NCI-H526 treated with DMSO at 0.1 percent for 48 hours (cell line): ENCODE results near the gene SEMA3G.

ENCODE experiments used
- DNase-seq: peaks from one replicate; lab custom pipeline; 2025; lab: John Stamatoyannopoulos, UW

SEMA3G gene

GRCh38 chr3:52444860-52445793 is at the start of gene SEMA3G:
Gene SEMA3G (minus strand): TSS chr3:52445103. CDS start chr3:52445027, 76 bp downstream.
- peak; percentile 72 for DNase-seq

GRCh38 chr3:52494445-52494844 is 49.5 kb upstream of the SEMA3G start:
- DNase-seq: no peak

- no peak for DNase-seq
These were observed 48.5 kb upstream of the SEMA3G start for GRCh38 chr3:52493232-52494017.

GRCh38 chr3:52492059-52492458 is 47.2 kb upstream of the SEMA3G start:
- DNase-seq: no peak

GRCh38 chr3:52490939-52491526 is 46.1 kb upstream of the SEMA3G start:
- DNase-seq: no peak

- DNase-seq: no peak
These were observed 45.4 kb upstream of the SEMA3G start for GRCh38 chr3:52490035-52490938.

GRCh38 chr3:52489453-52489852 is 44.5 kb upstream of the SEMA3G start:
- no peak for DNase-seq

- no peak for DNase-seq
These were observed 43.8 kb upstream of the SEMA3G start for GRCh38 chr3:52488746-52489145.

- DNase-seq: no peak
These were observed 43.1 kb upstream of the SEMA3G start for GRCh38 chr3:52487788-52488691.

GRCh38 chr3:52487050-52487787 is 42.3 kb upstream of the SEMA3G start:
- no peak for DNase-seq

- DNase-seq: no peak
These were observed 40.0 kb upstream of the SEMA3G start for GRCh38 chr3:52484680-52485461.

GRCh38 chr3:52483577-52484381 is 38.9 kb upstream of the SEMA3G start:
- DNase-seq: no peak

- DNase-seq: no peak
These were observed 38.2 kb upstream of the SEMA3G start for GRCh38 chr3:52483081-52483480.

GRCh38 chr3:52481819-52482521 is 37.1 kb upstream of the SEMA3G start:
- no peak for DNase-seq

GRCh38 chr3:52480768-52481715 is 36.1 kb upstream of the SEMA3G start:
- no peak for DNase-seq

GRCh38 chr3:52479877-52480575 is 35.1 kb upstream of the SEMA3G start:
- DNase-seq: no peak
